K562 (cell line): ENCODE data around the gene IRF2BP2. TPM values are rescaled to one million over a fixed set of nuclear protein-coding genes. Genes with fewer than 3 reads are reported as not detected.

ENCODE experiments used
- ATAC-seq: fragments of 200-7000 bp; cut with Tn5 transposase; 3 replicates; pipeline ENCODE4 v1.9.1; 2020; ENCODE audit warnings: moderate library complexity
- BruUV-seq: library from RNA; stranded (reverse); fragments of 400-500 nt; replicated peaks from 2 replicates; lab custom pipeline; 2021; lab: Mats Ljungman, UMichigan
- CTCF ChIA-PET: fragments of 300-600 bp; formaldehyde crosslinking; extraction: SDS; loops from one replicate; lab custom pipeline; 2021; ENCODE audit warnings: low intra/inter-chr PET ratio; lab: Yijun Ruan, JAX
- POLR2A ChIA-PET: fragments of 300-600, 350-650 bp; sonication (Branson Sonifier 250); formaldehyde crosslinking; extraction: SDS; loops from one replicate; lab custom pipeline; 2021; ENCODE audit warnings: antibody characterized with exemption, inconsistent platforms; lab: Yijun Ruan, JAX
- DNase-seq, 4 experiments: peaks; one replicate each; pipeline versions ENCODE4 v3.0.0 to v3.0.0-alpha.2; 2011 to 2018; ENCODE audit warnings: low spot score in 3 of 4, mixed read lengths in 3 of 4; ENCODE audit errors: extremely low read depth in 1 of 4
- FAIRE-seq: peaks from 2 replicates; lab custom pipeline; 2011; peaks lifted over from hg19 to GRCh38; lab: Jason Lieb, UNC
- H2AFZ ChIP-seq: 2 replicates; pipeline ENCODE4 v1.6.0; 2011; ENCODE audit warnings: low read depth, low read length, control low read depth, inconsistent platforms
- H3K27ac ChIP-seq: fragments of 200-600 bp; 3 replicates; pipeline ENCODE4 v1.8.0; 2011; ENCODE audit warnings: low read depth, mild to moderate bottlenecking, control low read depth, inconsistent platforms, low read length, moderate library complexity, mixed read lengths; ENCODE audit errors: extremely low read depth
- H3K27me3 ChIP-seq, 2 experiments: fragments of 300-600 bp in 1 of 2; 2 replicates in 1 of 2; 3 replicates in 1 of 2; pipeline versions ENCODE4 v1.6.0 to v1.8.0; 2011; ENCODE audit warnings: inconsistent platforms in 2 of 2, low read length in 2 of 2, mild to moderate bottlenecking in 1 of 2, mixed read lengths in 1 of 2, moderate library complexity in 1 of 2; ENCODE audit not compliant: control insufficient read depth in 2 of 2, insufficient read depth in 2 of 2
- H3K36me3 ChIP-seq: fragments of 300-600 bp; 3 replicates; pipeline ENCODE4 v1.8.0; 2011; ENCODE audit warnings: mild to moderate bottlenecking, low read length, inconsistent platforms; ENCODE audit not compliant: control insufficient read depth, insufficient read depth
- H3K4me1 ChIP-seq, 2 experiments: fragments of 200-600 bp in 1 of 2; replicated peaks in 1 of 2; 2 replicates in 1 of 2; 3 replicates in 1 of 2; pipeline versions ENCODE4 v1.5.1 to v1.8.0; 2011; ENCODE audit warnings: inconsistent platforms in 2 of 2, low read length in 2 of 2, mild to moderate bottlenecking in 1 of 2, mixed read lengths in 1 of 2, moderate library complexity in 1 of 2; ENCODE audit not compliant: control insufficient read depth in 2 of 2, insufficient read depth in 2 of 2
- H3K4me2 ChIP-seq: 2 replicates; pipeline ENCODE4 v1.6.1; 2011; ENCODE audit warnings: low read length, control low read depth, inconsistent platforms, mixed read lengths; ENCODE audit not compliant: insufficient read depth
- H3K4me3 ChIP-seq: fragments of 200-600 bp; sonication (generic), shearing (Covaris generic); 2 replicates; pipeline ENCODE4 v1.5.1; 2016; ENCODE audit warnings: control low read depth, inconsistent platforms
- H3K79me2 ChIP-seq: fragments of 200-600 bp; 3 replicates; pipeline ENCODE4 v1.8.0; 2011; ENCODE audit warnings: low read length, inconsistent platforms; ENCODE audit not compliant: control insufficient read depth, insufficient read depth
- H3K9ac ChIP-seq, 2 experiments: 2 replicates each; pipeline versions ENCODE4 v1.6.0 to v1.6.1; 2011; ENCODE audit warnings: low read depth in 2 of 2, low read length in 2 of 2, control low read depth in 1 of 2, inconsistent platforms in 1 of 2, mild to moderate bottlenecking in 1 of 2, mixed read lengths in 1 of 2; ENCODE audit not compliant: insufficient read depth in 1 of 2
- H3K9me1 ChIP-seq: one replicate; pipeline ENCODE4 v1.6.0; 2011; ENCODE audit warnings: inconsistent platforms, mild to moderate bottlenecking, low read length, moderate library complexity; ENCODE audit not compliant: control insufficient read depth, insufficient read depth
- H3K9me3 ChIP-seq: replicated peaks from 2 replicates; pipeline ENCODE4 v1.5.1; 2011; ENCODE audit warnings: low read depth, low read length, inconsistent platforms; ENCODE audit not compliant: control insufficient read depth, insufficient read depth
- H4K20me1 ChIP-seq: replicated peaks from 2 replicates; pipeline ENCODE4 v1.6.1; 2011; ENCODE audit warnings: low read length, inconsistent platforms, mixed read lengths; ENCODE audit not compliant: control insufficient read depth, insufficient read depth
- ARID2 ChIP-seq: fragments of 450-650 bp; IDR thresholded peaks from 2 replicates; pipeline ENCODE4 v1.6.1; 2017; ENCODE audit warnings: antibody characterized with exemption, mild to moderate bottlenecking
- CREBBP ChIP-seq: IDR thresholded peaks from one replicate; pipeline ENCODE4 v1.6.1; 2012; ENCODE audit warnings: low read depth, mild to moderate bottlenecking, control low read depth, inconsistent platforms, low read length
- CTCF ChIP-seq, 3 experiments: IDR thresholded peaks in 2 of 3; conservative IDR thresholded peaks in 1 of 3; 2 replicates each; pipeline ENCODE4 v1.5.1; 2011 to 2012; ENCODE audit warnings: low read length in 3 of 3, mild to moderate bottlenecking in 3 of 3, control low read depth in 2 of 3, improper control_type of control experiment in 1 of 3, inconsistent platforms in 1 of 3, low read depth in 1 of 3, mixed read lengths in 1 of 3, moderate library complexity in 1 of 3; ENCODE audit not compliant: insufficient read depth in 2 of 3
- GTF2E2 ChIP-seq: fragments of 200-800 bp; sonication (Bioruptor generic); IDR thresholded peaks from 2 replicates; pipeline ENCODE4 v1.6.1; 2016; ENCODE audit warnings: missing genetic modification characterization, missing compliant biosample characterization
- MEIS2 ChIP-seq: fragments of 450-650 bp; IDR thresholded peaks from 2 replicates; pipeline ENCODE4 v1.6.1; 2014; ENCODE audit warnings: mild to moderate bottlenecking; ENCODE audit not compliant: partially characterized antibody
- MGA ChIP-seq: fragments of 450-650 bp; IDR thresholded peaks from 2 replicates; pipeline ENCODE4 v1.6.1; 2016; ENCODE audit warnings: mild to moderate bottlenecking, moderate library complexity
- POLR3A ChIP-seq: IDR thresholded peaks from 2 replicates; pipeline ENCODE4 v1.6.1; 2011; ENCODE audit warnings: borderline replicate concordance, mild to moderate bottlenecking, moderate library complexity; ENCODE audit not compliant: insufficient read length, insufficient read depth; ENCODE audit errors: extremely low read depth
- ZFPM2 ChIP-seq: fragments of 250-450 bp; sonication (Bioruptor Pico); IDR thresholded peaks from 2 replicates; pipeline ENCODE4 v1.5.1; 2022; ENCODE audit warnings: mild to moderate bottlenecking
- ZNF217 ChIP-seq: sonication (generic); formaldehyde crosslinking; IDR thresholded peaks from 2 replicates; pipeline ENCODE4 v1.8.0; 2022; ENCODE audit warnings: mild to moderate bottlenecking, missing genetic modification reagents
- WGBS: fragments of 100-300 bp; shearing (Covaris generic); methylation state at CpG from one replicate; pipeline ENCODE4 v1.1.6; 2016; ENCODE audit warnings: low coverage, mixed read lengths; ENCODE audit not compliant: insufficient coverage; ENCODE audit errors: missing lambda C conversion rate; 5-methylcytosine and 5-hydroxymethylcytosine counted together
- in situ Hi-C: fragments of 300-500 bp; cut with MboI; formaldehyde crosslinking; loops from 4 replicates; pipeline ENCODE4 v1.15.0; 2018; ENCODE audit warnings: inconsistent platforms, mixed read lengths
- intact Hi-C: fragments of 100-400 bp; cut with micrococcal nuclease; formaldehyde crosslinking; loops from 2 replicates; pipeline ENCODE4 v1.14.2; 2022
- polyA plus RNA-seq, 8 experiments: library from polyadenylated mRNA; depleted of rRNA in 4 of 8; stranded (reverse) in 5 of 8; unstranded in 3 of 8; fragments of >200 nt; fragmentation: Nextera tagmentation in 2 of 8; fragmentation: Illumina TruSeq in 1 of 8; extraction: Ambion mirVana in 2 of 8; extraction: Trizol in 1 of 8; gene quantifications; 2 replicates each; pipeline versions ENCODE4 v1.2.1 to v1.2.3, GENCODE V29; 2011 to 2014; ENCODE audit warnings: inconsistent platforms in 1 of 8, missing spikeins in 1 of 8
- total RNA-seq, 7 experiments: library from RNA; depleted of rRNA in 6 of 7; stranded (reverse); fragments of >200 nt in 6 of 7; fragmentation: Illumina TruSeq in 2 of 7; extraction: Trizol in 2 of 7; gene quantifications; 2 replicates each; pipeline versions ENCODE4 v1.2.1 to v1.2.3, GENCODE V29; 2011 to 2021; ENCODE audit warnings: low replicate concordance in 1 of 7

The IRF2BP2 gene
- total and polyA plus RNA-seq, 9 of the 15 experiments (the other 6 are each of a cell fraction or from before 2014, with no cell fraction given): 7.7 to 68.6 (median 22.1) TPM

GRCh38 chr1:234619071-234619480, 9.1 kb upstream of the IRF2BP2 start:
- H3K36me3 ChIP-seq: no peaks in the 10 kb centered on the region
- TF ChIP-seq ZFPM2 (CRISPR knock-in tag) (no peak), MEIS2 (no peak), CTCF (IDR thresholded peaks at IDR 0.05 in 2 of 3, conservative IDR thresholded peaks at IDR 0.05 in 1 of 3; ENCODE audit: insufficient read depth in 2 of 3, low read depth in 1 of 3, low read length in 3 of 3) (no peak), CREBBP (no peak), POLR3A (no peak), MGA (no peak), ARID2 (no peak), ZNF217 (CRISPR knock-in tag) (no peak), GTF2E2 (no peak)

More at GRCh38 chr1:234619071-234619480, 9.1 kb upstream of the IRF2BP2 start:
- Histone ChIP-seq H3K27me3 (no peaks in the 10 kb centered on the region), H3K4me3 (no peak overlapping the region), H3K9ac (no peak overlapping the region), H3K9me3 (no peaks in the 10 kb centered on the region), H3K27ac (no peak overlapping the region), H4K20me1 (no peaks in the 10 kb centered on the region), H2AFZ (peak overlapping the region; percentile 7), H3K79me2 (no peaks in the 10 kb centered on the region), H3K9me1 (no peaks in the 10 kb centered on the region), H3K4me1 (peaks cover under 1 to 8% of the 10 kb centered on the region in 2 experiments; a peak in 4 of 5 replicates), H3K4me2 (no peak overlapping the region)
- no peak for FAIRE-seq
- no peak for DNase-seq
- CTCF ChIA-PET: no interaction called here
- BruUV-seq: no TSS peak
- intact Hi-C loops (no loop called here), in situ Hi-C loops (loop anchor here (10.0 kb wide), 1 partner anchor 106 kb away; no protein-coding TSS in a partner anchor)
- 66% methylated on average over 3 of the region's 3 CpGs for WGBS
- POLR2A ChIA-PET: interaction anchor here (1.8 kb wide), 1 partner anchor 8 kb away, joined by 5 read pairs; the partner anchor contains the start of gene IRF2BP2
- peak; percentile 14; the same call in 2 of the 3 replicates for ATAC-seq
